Globus pallidus (tissue), 1 donor: ENCODE measurements around the gene SURF4.
"Not testable (repeated sequence)": the region's sequence is repeated elsewhere in the genome, so short reads cannot be mapped to it uniquely, and the experiment has no call there.

ENCODE experiments used
- DNase-seq: peaks from one replicate; pipeline ENCODE4 v3.0.0-alpha.2; 2015; ENCODE audit warnings: low spot score

SURF4 gene

GRCh38 chr9:133397370-133397769, 21.5 kb upstream of the SURF4 start:
- DNase-seq = no peak

GRCh38 chr9:133396952-133397351, 21.1 kb upstream of the SURF4 start:
- no peak for DNase-seq

DNA sequence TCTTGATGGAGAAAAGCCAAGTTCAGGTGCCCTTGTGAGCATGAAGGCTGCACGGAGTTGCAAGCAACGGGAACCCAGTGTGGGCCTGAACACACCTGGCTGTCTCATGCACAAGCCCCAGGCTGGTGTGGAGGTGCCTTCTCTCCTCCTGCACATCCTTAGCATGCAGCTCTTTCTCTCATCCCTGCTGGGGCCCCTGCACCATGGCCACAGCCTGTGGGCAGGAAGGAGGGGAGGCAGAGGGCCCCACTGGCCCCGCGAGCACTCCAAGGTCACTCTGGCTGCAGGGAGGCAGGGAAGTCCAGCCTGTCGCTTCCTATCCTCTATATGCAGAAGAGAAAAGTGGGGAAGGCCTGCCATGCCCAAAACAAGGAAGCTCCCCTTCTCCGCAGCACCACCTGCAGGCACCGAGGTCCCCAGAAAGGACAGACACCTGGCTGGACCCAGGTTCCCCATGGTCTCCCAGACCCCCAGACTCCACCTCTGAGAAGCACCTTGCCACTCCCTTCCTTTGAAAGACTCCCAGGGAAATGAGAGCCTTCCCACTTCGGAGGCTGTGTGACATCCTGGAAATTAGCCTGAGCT, 18.9 kb upstream of the SURF4 start:
- no peak for DNase-seq

DNA sequence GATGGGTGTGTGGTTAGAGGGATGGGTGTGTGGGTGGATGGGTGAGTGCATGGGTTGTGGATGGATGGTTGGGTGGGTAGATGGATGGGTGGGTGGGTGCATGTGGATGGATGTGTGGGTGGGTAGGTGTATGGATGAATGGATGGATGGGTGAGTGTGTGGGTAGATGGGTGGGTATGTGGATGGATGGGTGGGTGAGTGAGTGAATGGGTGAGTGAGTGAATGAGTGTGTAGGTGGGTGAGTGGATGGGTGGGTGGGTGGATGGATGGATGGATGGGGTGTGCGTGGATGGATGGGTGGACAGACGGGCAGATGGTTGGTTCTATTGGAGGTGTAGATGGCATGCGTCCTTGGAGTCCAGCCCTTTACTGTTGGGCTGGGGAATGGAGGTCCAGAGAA, 17.5 kb upstream of the SURF4 start:
- DNase-seq = no peak

GRCh38 chr9:133392308-133392707, 16.4 kb upstream of the SURF4 start:
- DNase-seq = not testable (repeated sequence)

DNA sequence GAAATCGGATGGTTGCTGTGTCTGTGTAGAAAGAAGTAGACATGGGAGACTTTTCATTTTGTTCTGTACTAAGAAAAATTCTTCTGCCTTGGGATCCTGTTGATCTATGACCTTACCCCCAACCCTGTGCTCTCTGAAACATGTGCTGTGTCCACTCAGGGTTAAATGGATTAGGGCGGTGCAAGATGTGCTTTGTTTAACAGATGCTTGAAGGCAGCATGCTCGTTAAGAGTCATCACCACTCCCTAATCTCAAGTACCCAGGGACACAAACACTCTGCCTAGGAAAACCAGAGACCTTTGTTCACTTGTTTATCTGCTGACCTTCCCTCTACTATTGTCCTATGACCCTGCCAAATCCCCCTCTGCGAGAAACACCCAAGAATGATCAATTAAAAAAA, 15.6 kb upstream of the SURF4 start:
- not testable (repeated sequence) for DNase-seq

GRCh38 chr9:133390713-133391112, 14.9 kb upstream of the SURF4 start:
- DNase-seq = no peak

DNA sequence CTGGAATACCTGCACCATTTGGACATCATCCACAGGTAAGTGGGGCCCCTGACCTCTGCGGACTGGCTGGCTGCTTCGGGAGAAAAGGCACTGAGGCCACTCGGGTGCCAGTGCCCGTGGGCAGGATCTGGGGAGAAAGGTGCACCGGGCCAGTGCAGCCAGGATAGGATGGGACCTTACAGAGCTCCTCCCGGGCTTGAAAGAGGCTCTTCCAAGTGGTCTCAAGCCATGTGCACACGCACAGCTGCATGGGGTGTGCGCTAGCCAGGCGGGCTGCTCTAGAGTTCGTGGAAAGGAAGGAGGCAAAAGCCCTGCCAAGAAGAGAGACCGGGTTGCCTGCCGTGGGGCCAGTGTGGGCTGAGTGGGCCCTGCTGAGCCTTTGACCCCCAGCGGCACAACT, 13.7 kb upstream of the SURF4 start:
- no peak for DNase-seq

- DNase-seq = no peak
Measured at GRCh38 chr9:133389025-133389557, 13.2 kb upstream of the SURF4 start.

- no peak for DNase-seq
Measured at GRCh38 chr9:133387680-133388079, 11.8 kb upstream of the SURF4 start.

- DNase-seq = no peak
Measured at GRCh38 chr9:133386338-133386737, 10.5 kb upstream of the SURF4 start.

- no peak for DNase-seq
Measured at GRCh38 chr9:133385452-133385851, 9.6 kb upstream of the SURF4 start.

DNA sequence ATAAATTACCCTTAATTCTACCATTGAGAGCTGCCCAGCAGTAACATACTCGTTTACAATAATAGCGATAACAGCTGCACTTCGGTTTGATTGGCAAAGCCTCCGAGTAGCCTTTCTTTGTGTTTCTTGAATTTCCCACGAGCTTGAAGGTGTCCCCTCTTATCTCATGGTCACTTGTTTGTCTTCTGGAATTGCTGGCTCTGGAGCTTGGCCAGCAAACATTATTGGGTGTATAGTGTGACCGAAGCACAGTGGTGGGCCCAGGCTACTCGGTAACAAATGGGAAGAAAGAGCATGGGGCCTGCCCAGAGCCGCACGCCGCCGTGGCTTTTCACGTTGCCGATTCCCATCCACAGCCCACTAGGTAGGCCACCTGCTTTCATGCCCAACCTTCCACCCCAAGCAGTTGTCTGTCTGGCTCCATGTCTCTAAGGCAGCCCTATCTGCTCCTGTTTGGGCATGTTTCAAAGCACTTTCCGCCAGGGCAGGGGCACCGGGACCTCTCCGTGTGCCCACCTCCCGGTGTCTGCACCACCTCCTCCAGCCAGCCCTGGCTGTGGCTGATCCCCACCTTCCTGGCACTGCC, 9.0 kb upstream of the SURF4 start:
- no peak for DNase-seq

DNA sequence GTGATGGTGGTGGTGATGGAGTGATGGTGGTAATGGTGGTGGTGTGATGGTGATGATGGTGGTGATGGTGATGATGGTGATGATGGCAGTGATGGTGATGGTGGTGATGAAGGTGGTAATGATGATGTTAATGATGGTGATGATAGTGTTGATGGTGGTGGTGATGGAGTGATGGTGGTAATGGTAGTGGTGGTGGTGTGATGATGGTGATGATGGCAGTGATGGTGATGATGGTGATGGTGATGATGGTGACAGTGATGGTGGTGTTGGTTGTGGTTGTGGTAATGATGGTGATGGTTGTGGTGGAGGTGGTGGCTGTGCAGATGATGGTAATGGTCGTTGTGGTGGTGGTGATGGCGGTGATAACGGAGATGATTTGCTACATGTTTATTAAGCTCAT, 7.6 kb upstream of the SURF4 start:
- no peak for DNase-seq

GRCh38 chr9:133382507-133383141, 6.8 kb upstream of the SURF4 start:
- no peak for DNase-seq

DNA sequence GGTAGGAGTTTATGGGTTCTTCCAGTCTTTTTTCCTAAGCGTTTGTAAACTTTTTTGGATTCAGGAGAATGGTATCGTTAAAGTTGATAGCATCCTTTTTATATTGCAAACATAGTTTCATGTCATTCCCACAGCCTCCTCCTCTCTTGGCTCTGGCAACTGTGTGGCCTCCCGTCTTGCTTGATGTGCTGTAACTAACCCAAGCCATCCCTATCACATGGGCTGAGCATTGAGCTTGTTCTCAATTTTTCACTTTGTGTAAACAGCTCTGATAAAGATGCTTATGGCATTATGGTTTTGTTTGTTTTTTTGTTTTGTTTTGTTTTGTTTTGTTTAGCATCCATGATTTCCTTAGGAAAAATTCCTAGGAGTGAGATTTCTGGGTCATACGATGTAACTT, 4.9 kb upstream of the SURF4 start:
- no peak for DNase-seq

GRCh38 chr9:133379153-133380086, 3.6 kb upstream of the SURF4 start:
- peak; percentile 68 for DNase-seq

DNA sequence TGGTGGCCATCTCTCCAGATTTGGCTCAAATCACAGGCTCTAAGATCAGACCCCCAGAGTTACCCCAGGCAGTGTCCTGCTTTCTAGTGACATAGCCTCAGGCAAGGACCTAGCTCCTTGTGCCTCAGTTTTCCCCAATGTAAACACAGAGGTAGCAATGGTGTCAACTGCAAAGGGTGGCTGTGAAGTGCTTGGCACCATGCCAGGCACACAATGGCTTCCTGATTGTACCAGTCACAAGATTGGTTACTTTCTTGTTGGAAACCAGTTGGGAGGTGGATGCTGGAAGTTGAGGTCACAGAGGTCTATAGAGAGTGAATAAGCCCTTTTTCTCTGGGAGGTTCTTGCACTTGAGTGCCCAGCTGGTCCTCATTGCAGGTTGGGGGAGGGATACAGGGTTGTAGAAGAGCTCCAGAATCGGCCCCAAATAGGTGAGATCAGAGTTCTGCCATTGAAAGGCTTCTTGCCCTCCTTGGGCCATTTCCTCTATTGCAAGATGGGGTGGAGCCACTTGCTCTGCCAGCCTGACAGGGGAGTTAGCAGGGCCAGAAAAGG, 2.6 kb upstream of the SURF4 start:
- no peak for DNase-seq

DNA sequence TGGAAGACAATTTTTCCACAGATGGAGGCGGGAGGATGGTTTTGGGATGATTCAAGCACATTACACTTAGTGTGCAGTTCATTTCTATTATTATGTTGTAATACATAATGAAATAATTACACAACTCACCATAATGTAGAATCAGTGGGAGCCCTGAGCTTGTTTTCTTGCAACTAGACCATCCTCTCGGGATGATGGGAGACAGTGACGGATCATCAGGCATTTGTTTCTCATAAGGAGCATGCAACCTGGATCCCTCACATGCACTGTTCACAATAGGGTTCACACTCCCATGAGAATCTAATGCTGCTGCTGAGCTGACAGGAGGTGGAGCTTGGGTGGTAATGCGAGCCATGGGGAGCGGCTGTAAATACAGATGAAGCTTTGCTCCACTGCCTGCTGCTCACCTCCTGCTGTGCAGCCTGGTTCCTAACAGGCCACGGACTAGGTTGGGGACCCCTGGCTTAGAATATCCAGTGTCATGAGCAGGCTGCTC, 1.9 kb upstream of the SURF4 start:
- DNase-seq = no peak

GRCh38 chr9:133377280-133377679, 1.4 kb upstream of the SURF4 start:
- DNase-seq = not testable (repeated sequence)

DNA sequence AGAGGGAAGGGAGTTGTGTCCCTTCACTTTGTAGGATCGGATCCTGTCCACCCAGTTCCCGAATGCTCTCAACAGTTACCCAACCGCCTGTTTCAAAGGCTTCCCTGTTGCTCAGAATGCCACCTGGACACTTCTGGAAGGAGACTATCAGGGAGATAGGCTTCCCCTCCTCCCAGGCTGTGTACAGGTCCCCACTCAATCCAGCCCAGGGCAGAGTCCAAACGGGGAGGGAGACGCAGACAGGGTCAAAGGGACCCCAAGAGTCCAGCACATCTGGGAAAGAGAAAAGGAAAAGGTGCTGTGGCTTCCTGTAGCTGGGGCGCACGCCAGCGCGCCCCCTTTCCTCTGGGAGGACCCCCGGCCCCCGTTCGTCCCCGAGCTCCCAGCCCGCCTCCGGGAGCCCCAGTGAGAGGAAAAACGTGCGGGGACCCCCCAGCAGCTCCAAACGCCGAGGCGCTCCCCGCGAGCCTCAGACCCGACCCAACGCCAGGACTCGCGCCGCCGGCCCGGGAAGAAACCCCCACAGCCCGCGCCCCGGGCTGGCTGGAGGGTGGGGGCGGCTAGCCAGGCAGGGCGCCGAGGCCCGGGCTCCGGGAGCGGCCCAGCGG, 640 bp downstream of the SURF4 start:
- DNase-seq = no peak
